ENCODE results near the gene NDUFAF8.

Gene NDUFAF8

GRCh38 chr17:81236784-81237183, 2.3 kb upstream of the NDUFAF8 start:
- DNase-seq = no peak
- H3K27me3 Mint-ChIP-seq (ENCODE audit: low read depth, poor library complexity) = no peaks in the 10 kb centered on the region
- no peaks in the 10 kb centered on the region for H3K9me3 Mint-ChIP-seq
- H3K27ac Mint-ChIP-seq = no peak overlapping the region
- peak overlapping the region; percentile 87 for H3K4me3 Mint-ChIP-seq
- H3K4me1 Mint-ChIP-seq = peaks cover 41% of the 10 kb centered on the region
- H3K36me3 Mint-ChIP-seq (ENCODE audit: low read depth) = no peaks in the 10 kb centered on the region
- TF ChIP-seq CTCF (IDR thresholded peaks at IDR 0.05) = no peak

- Mint-ChIP-seq H3K4me1 (peaks cover 49% of the 10 kb centered on the region), H3K27ac (no peak overlapping the region), H3K4me3 (peak overlapping the region; percentile 87), H3K36me3 (ENCODE audit: low read depth) (no peaks in the 10 kb centered on the region), H3K27me3 (ENCODE audit: low read depth, poor library complexity) (no peaks in the 10 kb centered on the region), H3K9me3 (no peaks in the 10 kb centered on the region)
- no peak for TF ChIP-seq CTCF (IDR thresholded peaks at IDR 0.05)
- DNase-seq = no peak
Measured at GRCh38 chr17:81237591-81238489, 1.3 kb upstream of the NDUFAF8 start.

GRCh38 chr17:81238490-81238814, 666 bp upstream of the NDUFAF8 start:
- DNase-seq = no peak
- no peaks in the 10 kb centered on the region for H3K9me3 Mint-ChIP-seq
- H3K27ac Mint-ChIP-seq = no peak overlapping the region
- H3K4me3 Mint-ChIP-seq = peak overlapping the region; percentile 87
- no peaks in the 10 kb centered on the region for H3K36me3 Mint-ChIP-seq (ENCODE audit: low read depth)
- no peak for TF ChIP-seq CTCF (IDR thresholded peaks at IDR 0.05)
- H3K27me3 Mint-ChIP-seq (ENCODE audit: low read depth, poor library complexity) = no peaks in the 10 kb centered on the region
- peaks cover 49% of the 10 kb centered on the region for H3K4me1 Mint-ChIP-seq

GRCh38 chr17:81239714-81240555, 817 bp downstream of the NDUFAF8 start:
- H3K9me3 Mint-ChIP-seq = no peaks in the 10 kb centered on the region
- no peaks in the 10 kb centered on the region for H3K27me3 Mint-ChIP-seq (ENCODE audit: low read depth, poor library complexity)
- H3K4me3 Mint-ChIP-seq = peak overlapping the region; percentile 93
- H3K27ac Mint-ChIP-seq = no peak overlapping the region
- DNase-seq = no peak
- TF ChIP-seq CTCF (IDR thresholded peaks at IDR 0.05) = no peak
- no peaks in the 10 kb centered on the region for H3K36me3 Mint-ChIP-seq (ENCODE audit: low read depth)
- H3K4me1 Mint-ChIP-seq = peaks cover 51% of the 10 kb centered on the region

- H3K4me1 Mint-ChIP-seq = peaks cover 52% of the 10 kb centered on the region
- no peak overlapping the region for H3K27ac Mint-ChIP-seq
- no peaks in the 10 kb centered on the region for H3K27me3 Mint-ChIP-seq (ENCODE audit: low read depth, poor library complexity)
- no peaks in the 10 kb centered on the region for H3K9me3 Mint-ChIP-seq
- peak overlapping the region; percentile 93 for H3K4me3 Mint-ChIP-seq
- no peak for TF ChIP-seq CTCF (IDR thresholded peaks at IDR 0.05)
- H3K36me3 Mint-ChIP-seq (ENCODE audit: low read depth) = no peaks in the 10 kb centered on the region
- no peak for DNase-seq
Measured at GRCh38 chr17:81240761-81241160, 1.6 kb downstream of the NDUFAF8 start.

Data from nephron progenitor cell (in vitro differentiated cells).